GM23338 (cell line): ENCODE data around the gene FCHSD2.

Experiments
- CREB1 ChIP-seq: fragments of 250-450 bp; sonication (Bioruptor Pico); IDR thresholded peaks from 2 replicates; pipeline ENCODE4 v1.5.0; 2020; ENCODE audit warnings: low read depth, mild to moderate bottlenecking, moderate library complexity
- CTCF ChIP-seq, 2 experiments: fragments of 200-600 bp in 1 of 2; sonication (generic) in 1 of 2; conservative IDR thresholded peaks; 2 replicates each; pipeline versions ENCODE4 v1.5.1 to v1.6.1; 2016 to 2017; ENCODE audit warnings: antibody characterized with exemption in 2 of 2, low read depth in 2 of 2, mild to moderate bottlenecking in 2 of 2, moderate library complexity in 1 of 2

- TF ChIP-seq CREB1 (CRISPR knock-in tag) (no peak), CTCF (conservative IDR thresholded peaks at IDR 0.05; ENCODE audit: low read depth in 2 of 2) (no peak)
Measured at GRCh38 chr11:73091521-73092305, 50.4 kb downstream of the FCHSD2 start.
